ENCODE data around the gene MB21D2.
"Not testable (repeated sequence)": the region's sequence is repeated elsewhere in the genome, so short reads cannot be mapped to it uniquely, and the experiment has no call there.

The MB21D2 gene

DNA sequence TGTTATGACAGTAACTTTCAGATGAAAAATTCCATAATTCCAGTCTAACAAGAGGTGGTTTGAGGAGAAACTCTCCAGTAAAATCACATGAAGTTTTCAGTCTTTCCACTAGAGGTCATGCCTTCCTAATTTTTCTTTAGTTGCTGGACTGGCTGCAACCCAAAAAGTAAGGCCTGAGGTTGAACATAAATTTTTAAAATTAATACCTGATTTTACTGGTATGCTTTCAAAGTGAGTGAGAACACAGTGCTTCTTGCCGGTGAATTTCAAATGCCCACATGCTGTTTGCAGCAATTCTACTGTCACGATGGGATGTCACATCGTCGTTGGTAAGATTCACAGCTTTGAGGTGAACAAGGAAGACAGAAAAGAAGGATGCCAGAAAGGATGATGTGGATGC lies 101.3 kb downstream of the MB21D2 start:
- in situ Hi-C loops (cut with MboI; ENCODE audit: low sequenced_read_pairs) = loop anchor here (10.0 to 25.0 kb wide), 2 partner anchors 228 to 746 kb away; partner anchors contain the start of gene ATP13A4

DNA sequence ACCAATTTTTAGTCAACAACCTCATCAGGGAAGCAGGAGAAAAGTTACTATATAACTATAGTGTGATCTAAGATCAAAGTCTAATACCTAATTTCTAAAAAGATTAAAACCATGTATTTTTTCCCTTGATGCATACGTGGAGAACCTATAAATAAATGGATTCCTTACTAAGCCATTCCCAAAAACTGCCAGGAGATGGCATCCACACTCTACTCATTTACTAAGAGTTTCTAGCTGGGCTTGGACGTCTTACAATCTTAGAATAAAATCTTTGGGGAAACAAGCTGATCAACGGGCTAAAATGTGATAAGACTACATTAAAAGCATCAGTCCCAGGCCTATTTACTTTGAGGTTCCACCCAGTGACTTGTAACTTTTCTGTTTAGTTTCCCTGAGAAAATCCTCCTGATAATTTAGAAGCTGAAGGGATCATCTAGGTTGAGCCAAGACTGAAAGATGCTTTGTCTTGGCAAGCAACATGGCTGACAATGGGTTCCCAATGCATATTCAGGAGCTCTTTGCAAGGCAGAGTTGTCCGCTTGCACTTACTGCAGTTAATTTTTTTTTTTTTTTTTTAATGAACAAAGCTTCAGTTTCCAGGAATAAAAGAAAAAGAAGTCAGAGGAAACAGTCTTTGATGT lies 104.8 kb downstream of the MB21D2 start:
- in situ Hi-C loops (cut with MboI; ENCODE audit: low sequenced_read_pairs) = loop anchor here (10.0 to 25.0 kb wide), 2 partner anchors 232 to 749 kb away; partner anchors contain the start of gene ATP13A4

DNA sequence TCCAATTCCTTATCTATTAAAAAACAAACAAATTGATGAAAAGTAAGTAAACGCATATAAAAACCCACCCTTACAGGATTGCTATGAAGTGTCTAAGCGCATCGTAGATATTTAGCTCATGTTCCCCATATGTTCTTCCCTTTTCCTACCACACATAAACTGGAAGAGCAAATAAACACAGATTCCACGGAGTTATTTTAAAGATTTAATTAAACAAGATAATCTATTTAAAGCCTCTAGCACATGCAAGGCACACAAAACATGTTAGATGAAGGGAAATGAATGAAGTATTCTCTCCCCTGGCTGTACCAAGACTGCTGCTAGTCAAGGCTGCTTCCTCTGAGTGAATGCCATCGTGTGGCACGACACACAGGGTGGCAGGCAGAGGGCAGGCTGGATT lies 111.9 kb downstream of the MB21D2 start:
- in situ Hi-C loops (cut with MboI; ENCODE audit: low sequenced_read_pairs) = loop anchor here (25.0 kb wide), 1 partner anchor 757 kb away; the partner anchor contains the start of gene ATP13A4

DNA sequence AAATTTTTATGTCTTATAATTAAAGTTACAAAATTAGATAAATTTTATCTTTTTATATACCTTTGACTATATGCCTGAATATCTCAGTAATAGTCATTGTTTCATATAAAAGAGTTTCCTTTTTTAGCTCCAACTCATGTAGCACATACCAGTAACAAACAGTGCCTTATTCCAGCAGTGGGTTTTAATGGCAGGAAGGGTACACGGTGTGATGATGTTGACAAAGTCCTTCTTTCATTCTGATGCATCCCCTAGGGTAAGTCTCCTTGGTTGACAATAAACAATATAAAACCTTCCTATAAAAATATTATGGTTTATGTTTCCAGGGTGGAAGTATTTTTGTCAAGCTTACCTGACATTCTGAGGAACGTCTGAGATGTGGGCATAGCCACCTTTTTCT lies 113.2 kb downstream of the MB21D2 start:
- in situ Hi-C loops (cut with MboI; ENCODE audit: low sequenced_read_pairs) = loop anchor here (25.0 kb wide), 1 partner anchor 758 kb away; the partner anchor contains the start of gene ATP13A4

DNA sequence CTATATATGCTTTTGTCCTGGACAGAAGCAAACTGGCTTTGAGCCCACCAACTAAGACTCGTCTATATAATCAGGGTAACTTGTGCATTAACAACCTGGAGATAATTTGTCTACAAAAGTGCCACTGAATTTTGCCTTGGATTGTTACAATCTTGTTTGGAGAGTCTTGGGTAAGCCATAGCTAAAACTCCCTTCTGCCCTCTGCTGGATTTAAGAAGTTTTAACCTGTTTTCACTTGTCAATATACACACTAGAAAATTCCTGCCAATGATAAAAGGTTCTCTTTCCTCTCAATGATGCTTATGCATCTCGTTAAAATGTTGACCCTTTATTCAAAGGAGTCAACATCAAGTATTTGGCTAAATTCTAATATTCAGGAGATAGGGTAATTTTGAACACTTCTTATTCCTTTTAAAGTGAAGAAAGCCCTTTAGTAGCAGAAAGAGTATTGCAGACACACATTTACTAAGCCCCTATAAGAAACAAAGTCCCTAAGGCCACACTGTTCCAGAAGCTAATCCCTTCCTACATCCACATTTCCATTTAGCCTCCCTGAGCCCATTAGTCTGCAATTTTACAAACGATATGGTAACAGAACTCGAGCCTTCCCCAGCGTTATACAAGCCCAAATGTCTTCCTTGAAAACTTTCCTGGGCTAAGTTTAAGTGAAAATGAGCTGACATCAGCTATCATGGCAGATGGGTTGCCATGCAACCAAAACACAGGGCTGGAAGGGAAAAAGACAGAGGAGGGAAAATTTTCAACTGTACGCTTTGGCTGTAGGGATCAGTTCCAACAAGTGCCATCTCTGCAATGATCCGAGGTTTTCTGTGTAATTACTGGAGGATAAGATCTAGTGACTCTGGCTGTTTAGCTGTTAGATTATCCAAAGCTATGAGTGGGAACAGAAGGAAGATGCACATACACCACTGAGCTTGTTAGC lies 114.4 kb downstream of the MB21D2 start:
- in situ Hi-C loops (cut with MboI; ENCODE audit: low sequenced_read_pairs) = loop anchor here (25.0 kb wide), 1 partner anchor 759 kb away; the partner anchor contains the start of gene ATP13A4

DNA sequence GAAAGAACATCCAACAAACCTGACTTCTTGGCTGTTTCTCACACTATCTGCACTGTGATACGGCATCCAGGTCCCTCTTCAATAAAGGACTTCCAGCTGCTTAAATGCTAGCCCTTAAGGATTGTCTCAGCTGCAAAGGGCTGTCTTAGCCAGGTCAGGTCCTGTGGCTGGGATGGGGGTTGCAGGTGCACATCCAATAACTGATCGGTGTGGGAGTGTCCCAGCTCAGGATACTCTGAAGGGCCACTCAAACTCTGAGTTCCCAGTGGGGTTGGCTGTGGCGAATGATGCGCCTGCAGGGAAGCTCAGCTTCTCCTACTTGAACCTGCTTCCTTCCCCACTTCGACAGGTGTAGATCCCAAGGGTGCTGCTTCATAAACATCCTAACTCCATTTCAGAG lies 115.7 kb downstream of the MB21D2 start:
- in situ Hi-C loops (cut with MboI; ENCODE audit: low sequenced_read_pairs) = loop anchor here (25.0 kb wide), 1 partner anchor 760 kb away; the partner anchor contains the start of gene ATP13A4

DNA sequence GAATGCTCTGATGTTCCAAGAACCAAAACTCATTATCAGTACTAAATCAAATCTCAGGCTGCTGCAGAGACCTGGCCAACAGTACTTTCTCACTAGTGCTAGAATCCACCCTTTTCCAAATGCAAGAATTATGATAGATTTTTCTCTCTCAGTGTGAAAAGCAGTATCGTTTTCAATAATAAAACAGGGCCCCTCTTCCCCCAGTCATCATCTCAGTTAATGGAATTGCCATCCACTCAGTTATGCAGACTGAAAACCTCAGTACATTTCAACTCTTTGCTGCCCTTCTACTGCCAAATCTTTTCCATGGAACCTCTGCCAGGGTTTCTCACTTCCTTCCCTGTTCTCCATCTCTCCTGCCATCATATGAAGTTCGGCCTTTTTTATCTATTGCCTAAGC lies 117.9 kb downstream of the MB21D2 start:
- in situ Hi-C loops (cut with MboI; ENCODE audit: low sequenced_read_pairs) = loop anchor here (25.0 kb wide), 1 partner anchor 763 kb away; the partner anchor contains the start of gene ATP13A4

DNA sequence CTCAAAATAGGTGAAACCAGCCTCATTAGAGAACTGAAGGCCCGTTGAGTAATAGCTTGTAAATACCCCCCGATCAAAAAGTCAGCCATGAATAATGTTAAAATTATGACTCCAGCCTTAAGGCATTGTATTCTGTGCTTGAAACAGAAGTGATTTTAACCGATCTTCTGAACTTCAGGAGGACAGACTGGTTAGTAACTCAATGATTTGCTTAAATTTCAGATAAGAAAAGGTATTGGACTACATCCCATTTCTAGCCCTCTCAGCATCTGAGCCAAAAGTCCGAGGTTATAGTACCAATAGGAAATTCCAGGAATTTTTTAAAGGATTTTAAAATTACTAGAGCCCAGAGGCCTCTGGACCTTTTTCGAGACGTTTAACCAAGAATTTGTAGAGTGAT lies 122.6 kb downstream of the MB21D2 start:
- in situ Hi-C loops (cut with MboI; ENCODE audit: low sequenced_read_pairs) = no loop called here

DNA sequence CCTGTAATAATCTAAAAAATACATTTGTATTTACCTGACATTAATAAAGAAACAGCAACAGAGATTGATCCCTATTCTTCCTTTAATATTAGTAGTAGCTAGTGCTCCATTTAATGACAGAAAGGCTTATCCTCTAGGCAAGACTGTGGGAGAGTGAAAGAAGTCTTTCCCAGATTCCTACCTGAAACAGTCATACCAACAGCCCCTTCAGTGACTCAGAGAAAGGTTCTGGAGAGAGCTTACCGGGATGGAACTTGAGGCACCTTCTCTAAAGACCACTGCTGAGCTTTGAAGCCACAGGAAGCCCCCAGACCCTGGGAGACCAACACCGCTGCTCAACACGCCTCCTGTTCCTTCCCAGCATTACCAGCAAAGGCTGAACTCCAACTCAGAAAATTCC lies 123.4 kb downstream of the MB21D2 start:
- in situ Hi-C loops (cut with MboI; ENCODE audit: low sequenced_read_pairs) = no loop called here

DNA sequence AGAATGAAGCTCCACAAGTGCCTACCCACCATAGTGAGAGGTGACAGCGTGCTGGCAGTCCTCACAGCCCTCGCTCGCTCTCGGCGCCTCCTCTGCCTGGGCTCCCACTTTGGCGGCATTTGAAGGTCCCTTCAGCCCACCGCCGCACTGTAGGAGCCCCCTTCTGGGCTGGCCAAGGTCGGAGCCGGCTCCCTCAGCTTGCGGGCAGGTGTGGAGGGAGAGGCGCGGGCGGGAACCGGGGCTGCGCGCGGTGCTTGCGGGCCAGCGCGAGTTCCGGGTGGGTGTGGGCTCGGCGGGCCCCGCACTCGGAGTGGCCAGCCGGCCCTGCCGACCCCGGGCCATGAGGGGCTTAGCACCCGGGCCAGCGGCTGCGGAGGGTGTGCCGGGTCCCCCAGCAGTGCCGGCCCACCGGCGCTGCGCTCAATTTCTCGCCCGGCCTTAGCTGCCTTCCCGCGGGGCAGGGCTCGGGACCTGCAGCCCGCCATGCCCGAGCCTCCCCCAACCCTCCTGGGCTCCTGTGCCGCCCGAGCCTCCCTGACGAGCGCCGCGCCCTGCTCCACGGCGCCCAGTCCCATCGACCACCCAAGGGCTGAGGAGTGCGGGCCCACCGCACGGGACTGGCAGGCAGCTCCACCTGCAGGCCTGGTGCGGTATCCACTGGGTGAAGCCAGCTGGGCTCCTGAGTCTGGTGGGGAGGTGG lies 128.7 kb downstream of the MB21D2 start:
- in situ Hi-C loops (cut with MboI; ENCODE audit: low sequenced_read_pairs) = not testable (repeated sequence)

DNA sequence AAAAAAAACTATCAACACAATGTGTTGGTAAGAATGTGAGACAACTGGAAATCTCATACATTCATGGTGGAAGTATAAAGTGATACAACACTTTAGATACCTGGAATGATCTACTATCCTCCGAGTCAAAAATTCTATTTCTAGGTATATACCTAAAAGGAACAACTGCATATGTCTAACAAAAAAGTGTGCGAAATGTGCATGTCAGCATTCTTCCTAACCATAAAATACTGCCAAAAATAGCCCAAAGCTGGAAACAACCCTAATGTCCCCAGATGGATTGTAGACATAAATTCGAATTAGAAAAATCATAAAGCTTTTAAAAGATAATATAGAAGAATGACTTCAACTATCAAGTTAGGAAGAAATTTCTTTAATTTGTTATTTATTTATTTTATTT lies 139.1 kb downstream of the MB21D2 start:
- in situ Hi-C loops (cut with MboI; ENCODE audit: low sequenced_read_pairs) = no loop called here

DNA sequence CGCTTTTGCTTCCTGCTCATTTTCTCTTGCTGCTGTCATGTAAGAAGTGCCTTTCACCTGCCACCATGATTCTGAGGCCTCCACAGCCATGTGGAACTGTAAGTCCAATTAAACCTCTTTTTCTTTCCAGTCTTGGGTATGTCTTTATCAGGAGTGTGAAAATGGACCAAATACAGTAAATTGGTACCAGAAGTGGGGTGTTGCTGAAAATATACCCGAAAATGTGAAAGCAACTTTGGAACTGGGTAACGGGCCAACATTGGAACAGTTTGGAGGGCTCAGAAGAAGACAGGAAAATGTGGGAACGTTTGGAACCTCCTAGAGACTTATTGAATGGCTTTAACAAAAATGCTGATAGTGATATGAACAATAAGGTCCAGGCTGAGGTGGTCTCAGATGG lies 143.3 kb downstream of the MB21D2 start:
- in situ Hi-C loops (cut with MboI; ENCODE audit: low sequenced_read_pairs) = not testable (repeated sequence)

DNA sequence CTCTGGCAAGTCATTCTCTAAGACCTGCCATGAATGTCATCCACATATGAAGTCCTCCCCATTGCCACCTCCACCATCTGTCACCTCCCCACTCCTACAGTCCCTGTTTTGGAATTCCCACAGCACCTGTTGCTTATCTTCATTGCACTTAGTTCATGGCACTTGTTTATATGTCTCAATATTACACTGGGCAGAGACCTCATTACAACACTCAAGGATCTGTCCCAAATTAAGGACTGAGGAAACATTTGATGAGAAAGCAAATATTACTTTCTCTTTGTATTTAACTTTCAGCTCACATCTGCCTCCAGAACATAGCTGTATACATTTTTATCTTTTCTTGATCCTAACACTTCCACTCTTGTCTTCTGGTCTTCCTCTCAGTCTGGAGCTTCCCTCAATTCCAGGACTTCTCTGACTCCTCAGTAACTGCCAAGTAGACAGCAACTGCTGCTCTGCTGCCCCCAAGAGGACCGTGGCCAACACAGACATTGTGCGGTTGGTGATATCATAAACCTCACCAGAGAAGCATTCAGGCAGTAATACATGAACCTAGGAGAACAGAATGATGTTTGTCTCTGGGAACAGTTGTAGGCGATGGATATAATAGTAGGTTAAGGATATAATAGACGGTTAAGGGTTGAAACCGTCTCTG lies 145.3 kb downstream of the MB21D2 start:
- in situ Hi-C loops (cut with MboI; ENCODE audit: low sequenced_read_pairs) = no loop called here

DNA sequence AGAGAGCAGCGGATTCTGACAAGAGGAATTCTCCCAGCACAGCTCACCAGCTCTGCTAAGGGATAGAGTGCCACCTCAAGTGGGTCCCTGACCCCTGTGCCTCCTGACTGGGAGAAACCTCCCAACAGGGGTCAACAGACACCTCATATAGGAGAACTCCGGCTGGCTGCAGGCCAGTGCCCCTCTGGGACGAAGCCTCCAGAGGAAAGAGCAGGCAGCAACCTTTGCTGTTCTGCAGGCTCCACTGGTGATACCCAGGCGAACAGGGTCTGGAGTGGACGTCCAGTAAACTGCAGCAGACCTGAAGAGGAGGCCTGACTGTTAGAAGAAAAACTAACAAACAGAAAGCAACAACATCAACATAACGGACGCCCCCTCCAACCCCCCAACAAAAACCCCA lies 159.0 kb downstream of the MB21D2 start:
- in situ Hi-C loops (cut with MboI; ENCODE audit: low sequenced_read_pairs) = no loop called here

DNA sequence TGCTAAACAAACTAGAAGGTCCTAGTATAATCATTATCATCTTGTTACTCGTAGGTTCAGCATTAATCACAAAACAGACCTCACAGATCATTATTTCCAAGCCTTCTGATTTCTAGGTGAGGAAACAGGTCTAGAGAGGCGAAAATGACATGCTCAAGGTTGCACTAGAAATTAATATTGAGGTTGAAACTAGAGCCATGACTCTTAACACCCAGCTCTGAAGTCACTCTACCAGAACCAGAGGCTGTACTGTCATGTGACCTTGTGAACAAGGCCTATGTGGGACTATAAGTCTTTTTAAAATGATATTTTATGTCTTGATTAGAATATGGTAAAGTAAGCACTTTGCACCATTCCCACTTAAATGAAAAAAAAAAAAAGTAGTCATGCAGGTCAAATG lies 166.5 kb downstream of the MB21D2 start:
- in situ Hi-C loops (cut with MboI; ENCODE audit: low sequenced_read_pairs) = no loop called here

DNA sequence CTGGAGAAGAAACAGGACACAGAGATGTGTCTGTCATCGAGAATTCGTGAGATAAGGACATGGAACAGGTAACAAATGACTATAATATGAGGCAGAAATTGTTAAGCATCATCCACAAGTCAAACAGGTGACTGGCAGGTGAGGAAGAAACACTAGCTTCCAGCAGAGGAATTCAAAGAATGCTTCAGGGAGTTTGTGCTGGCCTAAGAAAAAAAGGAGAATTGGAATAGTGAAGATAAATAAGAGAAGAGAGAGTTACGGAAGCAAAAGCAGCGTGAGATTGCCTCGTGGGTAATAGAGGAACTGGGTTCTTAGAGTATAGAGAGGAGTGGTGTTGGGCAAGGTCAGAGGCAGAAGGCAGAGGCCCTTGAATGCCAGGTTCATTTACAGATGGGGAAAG lies 167.5 kb downstream of the MB21D2 start:
- in situ Hi-C loops (cut with MboI; ENCODE audit: low sequenced_read_pairs) = no loop called here

DNA sequence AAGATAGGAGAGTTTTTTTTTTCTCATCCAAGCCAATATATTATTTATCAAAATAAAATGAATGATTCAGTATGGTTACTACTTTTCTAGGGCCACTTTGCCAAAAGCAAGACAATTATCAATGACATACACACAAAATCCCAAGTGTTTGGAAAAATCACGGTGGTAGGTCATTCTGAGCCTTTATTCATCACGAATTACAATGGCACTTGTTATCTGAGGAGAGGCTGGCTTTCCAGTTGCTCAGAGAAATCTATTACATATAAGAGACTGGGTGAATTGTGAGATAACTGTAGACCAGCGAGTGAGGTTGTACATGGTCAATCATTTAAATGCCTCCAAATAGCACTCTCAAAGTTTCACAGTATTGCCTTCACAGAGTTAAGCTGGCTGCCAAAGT lies 169.9 kb downstream of the MB21D2 start:
- in situ Hi-C loops (cut with MboI; ENCODE audit: low sequenced_read_pairs) = no loop called here

DNA sequence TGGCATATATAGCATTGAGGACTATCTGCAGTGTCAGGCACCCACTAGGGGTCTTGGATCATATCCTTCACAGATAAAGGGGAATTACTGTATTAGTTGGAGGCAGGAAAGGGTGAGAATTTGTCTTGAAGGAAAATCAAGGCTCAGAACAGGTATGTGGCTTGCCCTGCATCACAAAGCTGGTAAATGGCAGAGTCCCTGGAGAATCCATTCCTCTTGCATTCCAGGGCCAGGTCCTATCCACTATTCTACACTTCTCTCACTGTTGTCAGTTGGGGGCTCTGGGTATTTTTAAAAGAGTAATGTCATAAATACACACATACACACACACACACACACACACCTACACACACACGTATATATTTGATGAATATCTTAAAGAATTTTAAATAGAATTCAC lies 170.5 kb downstream of the MB21D2 start:
- in situ Hi-C loops (cut with MboI; ENCODE audit: low sequenced_read_pairs) = no loop called here

All from HL-60/S4 (cell line).